Right renal cortex interstitium (tissue), 3 donors: ENCODE measurements around the gene PLCH2. TPM values are rescaled to one million over a fixed set of nuclear protein-coding genes. Genes with fewer than 3 reads are reported as not detected.

Source experiments
- DNase-seq, 3 donors: peaks; one replicate each; pipeline ENCODE4 v3.0.0-alpha.2; 2013; ENCODE audit warnings: low read depth in 3 of 3, low spot score in 2 of 3
- polyA plus RNA-seq, 3 donors: library from polyadenylated mRNA; unstranded; fragments of 120-200 nt; gene quantifications; one replicate each; pipeline ENCODE4 v1.2.1, GENCODE V29; 2013; ENCODE audit not compliant: insufficient read length in 3 of 3

Gene PLCH2, protein sequence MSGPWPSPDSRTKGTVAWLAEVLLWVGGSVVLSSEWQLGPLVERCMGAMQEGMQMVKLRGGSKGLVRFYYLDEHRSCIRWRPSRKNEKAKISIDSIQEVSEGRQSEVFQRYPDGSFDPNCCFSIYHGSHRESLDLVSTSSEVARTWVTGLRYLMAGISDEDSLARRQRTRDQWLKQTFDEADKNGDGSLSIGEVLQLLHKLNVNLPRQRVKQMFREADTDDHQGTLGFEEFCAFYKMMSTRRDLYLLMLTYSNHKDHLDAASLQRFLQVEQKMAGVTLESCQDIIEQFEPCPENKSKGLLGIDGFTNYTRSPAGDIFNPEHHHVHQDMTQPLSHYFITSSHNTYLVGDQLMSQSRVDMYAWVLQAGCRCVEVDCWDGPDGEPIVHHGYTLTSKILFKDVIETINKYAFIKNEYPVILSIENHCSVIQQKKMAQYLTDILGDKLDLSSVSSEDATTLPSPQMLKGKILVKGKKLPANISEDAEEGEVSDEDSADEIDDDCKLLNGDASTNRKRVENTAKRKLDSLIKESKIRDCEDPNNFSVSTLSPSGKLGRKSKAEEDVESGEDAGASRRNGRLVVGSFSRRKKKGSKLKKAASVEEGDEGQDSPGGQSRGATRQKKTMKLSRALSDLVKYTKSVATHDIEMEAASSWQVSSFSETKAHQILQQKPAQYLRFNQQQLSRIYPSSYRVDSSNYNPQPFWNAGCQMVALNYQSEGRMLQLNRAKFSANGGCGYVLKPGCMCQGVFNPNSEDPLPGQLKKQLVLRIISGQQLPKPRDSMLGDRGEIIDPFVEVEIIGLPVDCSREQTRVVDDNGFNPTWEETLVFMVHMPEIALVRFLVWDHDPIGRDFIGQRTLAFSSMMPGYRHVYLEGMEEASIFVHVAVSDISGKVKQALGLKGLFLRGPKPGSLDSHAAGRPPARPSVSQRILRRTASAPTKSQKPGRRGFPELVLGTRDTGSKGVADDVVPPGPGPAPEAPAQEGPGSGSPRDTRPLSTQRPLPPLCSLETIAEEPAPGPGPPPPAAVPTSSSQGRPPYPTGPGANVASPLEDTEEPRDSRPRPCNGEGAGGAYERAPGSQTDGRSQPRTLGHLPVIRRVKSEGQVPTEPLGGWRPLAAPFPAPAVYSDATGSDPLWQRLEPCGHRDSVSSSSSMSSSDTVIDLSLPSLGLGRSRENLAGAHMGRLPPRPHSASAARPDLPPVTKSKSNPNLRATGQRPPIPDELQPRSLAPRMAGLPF (N-terminal part only)
- 1 to 10 TPM in 1 of 3 donors, under 1 TPM in 2; 0.47 to 1.9 (median 0.74) TPM for polyA plus RNA-seq

DNA sequence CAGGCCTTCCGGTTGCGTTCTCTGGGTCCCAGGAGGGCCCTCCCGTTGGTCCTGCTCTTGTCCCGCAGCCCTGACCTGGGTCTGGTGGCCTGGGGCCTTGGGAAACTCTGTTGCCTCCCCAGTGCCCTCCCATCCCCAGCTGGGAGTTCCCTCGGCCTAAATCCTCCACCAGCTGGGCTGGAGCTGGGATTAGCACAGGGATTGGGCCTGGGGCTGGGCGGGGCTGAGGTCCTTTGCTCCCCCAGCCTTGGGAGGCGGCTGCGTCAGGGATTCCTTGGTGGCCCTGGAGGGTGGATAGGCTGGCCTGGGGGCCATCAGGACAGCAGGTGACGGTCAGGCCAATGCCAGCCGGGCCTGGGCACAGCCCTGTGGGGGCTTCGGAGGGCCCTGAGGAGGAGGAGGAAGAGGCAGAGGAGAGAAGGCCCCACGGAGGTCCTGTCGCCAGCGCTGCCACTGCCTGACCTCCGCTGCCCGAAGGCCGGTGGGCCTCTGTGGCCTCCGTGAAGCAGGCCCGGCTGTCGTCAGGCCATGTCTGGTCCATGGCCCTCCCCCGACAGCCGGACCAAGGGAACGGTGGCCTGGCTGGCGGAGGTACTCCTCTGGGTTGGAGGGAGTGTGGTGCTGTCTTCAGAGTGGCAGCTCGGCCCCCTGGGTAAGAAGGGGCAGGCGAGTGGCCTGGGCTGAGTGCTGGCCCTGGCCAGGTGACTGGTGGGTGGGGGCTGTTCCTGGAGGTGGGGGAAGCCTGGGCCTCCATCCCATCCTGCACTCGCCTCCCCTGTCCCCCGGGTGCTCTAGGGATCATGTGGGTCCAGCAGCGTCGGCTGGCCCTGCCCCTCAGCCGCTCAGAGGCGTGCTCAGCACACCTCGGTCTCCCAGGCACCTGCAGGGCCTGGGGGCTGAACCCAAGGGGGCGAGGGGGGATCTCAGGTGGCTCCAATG lies at the start of gene PLCH2:
TSS of gene PLCH2 (plus strand) at position 229 of the 939 bp plus-strand sequence. CDS start at position 529, 300 bp downstream.
- no peak for DNase-seq

DNA sequence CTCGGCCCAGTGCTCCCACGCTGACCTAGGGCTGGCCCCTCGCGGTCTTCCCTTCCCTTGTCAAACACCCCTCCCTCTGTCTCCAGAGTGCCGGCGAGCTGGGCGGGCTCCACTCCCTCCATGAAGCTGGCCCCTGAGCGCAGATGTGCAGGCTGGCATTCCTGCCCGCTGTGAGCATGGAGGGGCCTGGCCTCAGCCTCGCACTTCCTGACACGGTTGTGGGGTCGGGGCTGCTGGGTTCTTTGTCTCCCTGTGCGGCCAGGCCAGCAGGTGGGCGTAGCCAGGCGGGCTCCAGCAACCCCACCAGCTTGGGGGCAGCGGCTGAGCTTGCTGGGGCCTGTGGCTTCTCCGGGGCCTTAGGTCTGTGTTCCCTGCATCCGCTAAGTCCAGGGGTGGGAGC lies 49.5 kb upstream of the PLCH2 start:
- no peak for DNase-seq

DNA sequence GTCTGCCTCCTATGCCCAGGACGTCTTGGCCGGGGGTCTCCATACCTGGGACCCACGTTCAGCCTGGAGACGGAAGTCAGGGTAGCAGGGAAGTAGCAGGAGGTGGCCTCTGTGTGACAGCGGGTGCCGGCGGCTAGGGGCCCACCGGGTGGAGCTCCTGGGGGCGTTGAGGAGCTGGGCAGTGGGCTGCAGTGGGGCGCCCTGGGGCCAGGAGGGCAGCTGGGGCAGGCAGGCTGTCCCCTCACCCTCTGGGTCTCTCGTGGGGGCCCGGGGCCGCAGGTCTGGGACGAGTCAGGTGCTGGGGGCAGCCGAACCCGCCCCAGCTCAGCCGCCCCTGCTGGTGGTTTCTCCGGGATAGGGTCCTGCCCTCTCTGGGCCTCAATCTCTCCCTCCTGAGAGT lies 49.0 kb upstream of the PLCH2 start:
- DNase-seq: no peak

DNA sequence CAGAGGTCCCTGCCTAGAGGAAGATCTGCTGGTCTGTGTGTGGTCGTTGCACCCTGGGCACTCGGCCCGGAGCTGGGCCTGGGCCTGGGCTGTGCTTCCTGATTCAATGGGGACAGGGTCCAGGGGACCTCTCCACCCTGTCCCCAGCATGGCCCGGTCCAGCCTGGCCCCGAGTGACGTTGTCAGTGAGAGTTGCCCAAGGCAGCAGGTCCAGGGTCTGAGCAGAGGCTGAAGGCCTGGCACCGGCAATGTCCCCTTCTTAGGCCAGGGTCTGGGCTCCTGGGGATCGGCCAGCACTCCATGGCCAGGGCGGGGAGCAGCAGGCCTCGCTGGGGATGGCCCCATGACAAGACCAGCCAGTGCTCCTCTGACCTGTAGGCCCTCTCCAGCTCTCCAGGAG lies 48.1 kb upstream of the PLCH2 start:
- no peak for DNase-seq

DNA sequence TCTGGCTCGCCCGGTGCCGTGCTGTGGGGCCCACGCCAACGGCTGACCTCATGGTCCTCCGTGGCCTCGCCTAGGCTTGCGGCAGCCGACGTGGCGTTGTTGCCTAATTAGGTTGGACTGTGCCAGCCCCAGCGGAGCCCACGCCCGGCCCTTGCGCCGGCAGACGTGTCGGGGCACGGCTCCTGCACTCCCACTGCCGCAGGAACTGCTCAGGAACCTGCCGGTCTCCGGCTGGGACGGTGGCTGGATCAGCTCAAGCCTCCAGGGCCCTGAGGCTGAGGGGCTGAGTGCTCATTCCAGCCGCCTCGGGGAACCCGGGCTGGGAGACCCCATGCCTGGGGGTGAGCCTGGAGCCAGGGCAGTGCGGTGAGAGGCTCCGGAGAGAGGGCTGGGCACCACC lies 47.6 kb upstream of the PLCH2 start:
- DNase-seq: no peak

DNA sequence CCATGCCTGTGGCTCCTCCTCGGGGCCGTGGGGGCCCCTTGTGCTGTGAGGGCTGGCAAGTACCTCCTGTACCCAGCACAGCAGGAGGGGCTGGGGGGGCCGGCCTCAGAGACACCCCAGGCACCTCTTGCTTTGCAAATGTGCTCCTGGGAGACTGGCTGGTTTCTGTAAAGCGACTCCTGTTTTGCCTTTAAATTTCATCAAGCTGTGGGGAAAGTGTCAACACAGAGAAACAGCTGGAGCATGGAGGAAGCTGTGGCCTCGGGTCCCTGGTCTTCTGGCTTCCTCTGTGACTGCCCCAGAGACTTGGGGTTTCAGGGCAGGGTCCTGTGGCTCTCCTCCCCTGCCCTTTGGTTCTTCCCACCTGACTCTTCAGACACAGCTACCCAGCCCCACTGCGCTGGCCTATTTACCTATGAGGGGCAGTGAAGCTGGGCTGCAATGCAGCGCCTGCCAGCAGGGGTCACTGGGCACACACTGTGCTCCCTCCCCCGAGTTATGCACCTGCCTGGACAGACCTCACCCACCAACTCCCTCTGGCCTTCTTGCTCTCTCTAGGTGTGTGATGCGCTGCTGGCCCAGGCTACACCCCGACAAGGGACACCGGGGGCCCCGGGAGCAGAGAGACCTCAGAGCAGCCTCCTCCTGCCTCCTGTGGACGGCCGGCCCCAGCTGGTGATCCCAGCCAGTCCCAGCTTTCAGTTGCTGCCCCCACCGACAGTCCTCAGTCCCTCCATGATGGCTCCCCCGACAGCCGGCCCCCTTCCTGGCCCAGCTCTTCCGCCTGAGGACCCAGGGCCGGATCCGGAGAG lies 46.1 kb upstream of the PLCH2 start:
- no peak for DNase-seq

DNA sequence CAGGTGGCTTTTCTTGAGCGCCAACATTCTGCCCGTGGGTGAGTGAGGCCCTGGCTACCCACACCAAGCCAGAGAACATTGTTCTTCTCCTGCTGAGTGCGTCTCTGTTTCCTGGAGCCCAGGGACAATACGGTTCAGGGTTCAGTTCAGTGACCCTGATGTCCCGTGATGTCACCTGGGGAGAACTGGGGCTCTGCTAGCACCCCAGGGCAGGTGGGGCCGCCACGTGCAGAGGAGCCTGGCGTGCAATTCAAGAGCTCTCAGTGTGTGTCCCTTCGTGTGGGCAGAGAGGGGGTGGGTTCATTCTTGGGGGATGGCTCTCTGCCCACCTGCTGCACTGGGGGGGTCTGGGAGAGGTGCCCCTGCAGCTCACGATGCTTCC lies 45.5 kb upstream of the PLCH2 start:
- DNase-seq: no peak

DNA sequence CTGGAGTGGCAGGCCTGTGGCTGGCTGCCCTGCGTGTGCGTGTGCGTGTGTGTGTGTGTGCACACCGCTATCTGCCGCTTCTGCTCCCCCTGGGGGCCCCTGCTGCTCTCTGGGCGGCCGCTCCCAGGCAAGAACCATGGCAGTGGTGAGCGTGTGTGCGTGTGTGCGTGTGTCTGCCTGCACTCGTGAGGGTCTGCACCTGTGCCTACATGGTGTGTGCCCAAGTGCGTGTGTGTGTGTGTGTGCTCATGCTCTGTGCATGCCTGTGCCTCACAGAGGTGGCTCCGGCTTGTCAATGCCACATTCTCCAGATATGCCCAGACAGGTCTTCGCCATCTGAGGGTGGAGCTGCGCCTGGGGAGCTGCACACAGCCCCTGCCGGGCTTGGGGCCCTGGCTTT lies 45.0 kb upstream of the PLCH2 start:
- DNase-seq: no peak

DNA sequence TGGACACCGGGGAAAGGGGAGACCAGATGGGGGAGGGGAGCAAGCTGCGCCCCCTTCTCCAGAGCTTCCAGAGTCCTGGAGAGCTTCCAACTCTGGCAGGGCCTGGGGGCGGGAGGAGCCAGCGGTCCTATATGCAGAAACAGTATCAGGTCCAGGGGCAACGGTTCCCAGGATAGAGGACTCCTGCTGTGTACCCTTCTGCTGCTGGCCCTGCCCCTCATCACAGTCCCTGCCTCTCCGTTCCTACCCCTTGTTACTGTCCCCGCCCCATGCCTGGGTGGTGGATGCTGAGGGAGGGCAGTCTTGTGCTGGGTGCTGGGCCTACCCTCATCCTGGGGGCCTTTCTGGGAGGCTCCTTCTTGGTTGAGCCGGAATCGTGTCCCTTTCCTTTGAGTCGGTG lies 44.6 kb upstream of the PLCH2 start:
- no peak for DNase-seq

DNA sequence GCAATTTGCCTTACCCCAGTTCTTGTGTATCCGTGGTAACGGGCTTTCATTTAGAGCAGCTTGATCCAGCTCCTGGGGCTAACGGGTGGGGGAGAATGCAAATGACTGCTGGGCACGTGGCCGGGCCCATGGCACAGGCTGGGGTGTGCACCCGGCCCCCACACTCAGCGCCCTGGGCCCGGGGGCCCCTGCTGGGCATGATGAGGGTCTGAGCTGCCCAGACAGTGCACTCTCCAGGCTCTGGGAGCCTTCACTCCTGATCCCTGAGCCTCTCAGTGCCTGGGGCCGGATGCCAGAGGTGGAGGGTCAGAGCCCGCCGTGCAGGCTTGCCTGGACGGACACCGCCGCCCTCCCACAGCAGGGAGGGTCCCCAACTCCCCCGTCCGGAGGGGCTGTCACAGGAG lies 43.6 kb upstream of the PLCH2 start:
- DNase-seq: no peak

DNA sequence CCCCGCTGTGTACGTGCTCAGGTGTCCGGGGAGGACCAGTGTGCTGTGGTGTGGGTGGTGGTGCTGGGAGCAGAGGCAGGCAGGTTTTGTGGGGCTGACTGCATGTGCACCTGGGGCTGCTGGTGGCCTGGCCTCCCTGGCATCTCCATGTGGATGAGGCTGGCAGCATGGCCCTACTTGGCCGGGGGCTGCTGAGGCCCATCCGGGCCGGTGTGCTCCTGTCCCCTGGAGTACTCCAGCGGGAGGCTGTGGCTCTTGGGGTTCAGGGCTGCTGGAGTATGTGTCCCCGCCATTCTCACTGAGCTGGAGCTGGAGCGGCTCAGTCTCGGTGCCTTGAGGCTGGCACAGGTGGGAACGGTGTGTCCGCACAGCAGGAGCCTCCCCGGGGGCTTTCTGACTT lies 42.9 kb upstream of the PLCH2 start:
- no peak for DNase-seq

DNA sequence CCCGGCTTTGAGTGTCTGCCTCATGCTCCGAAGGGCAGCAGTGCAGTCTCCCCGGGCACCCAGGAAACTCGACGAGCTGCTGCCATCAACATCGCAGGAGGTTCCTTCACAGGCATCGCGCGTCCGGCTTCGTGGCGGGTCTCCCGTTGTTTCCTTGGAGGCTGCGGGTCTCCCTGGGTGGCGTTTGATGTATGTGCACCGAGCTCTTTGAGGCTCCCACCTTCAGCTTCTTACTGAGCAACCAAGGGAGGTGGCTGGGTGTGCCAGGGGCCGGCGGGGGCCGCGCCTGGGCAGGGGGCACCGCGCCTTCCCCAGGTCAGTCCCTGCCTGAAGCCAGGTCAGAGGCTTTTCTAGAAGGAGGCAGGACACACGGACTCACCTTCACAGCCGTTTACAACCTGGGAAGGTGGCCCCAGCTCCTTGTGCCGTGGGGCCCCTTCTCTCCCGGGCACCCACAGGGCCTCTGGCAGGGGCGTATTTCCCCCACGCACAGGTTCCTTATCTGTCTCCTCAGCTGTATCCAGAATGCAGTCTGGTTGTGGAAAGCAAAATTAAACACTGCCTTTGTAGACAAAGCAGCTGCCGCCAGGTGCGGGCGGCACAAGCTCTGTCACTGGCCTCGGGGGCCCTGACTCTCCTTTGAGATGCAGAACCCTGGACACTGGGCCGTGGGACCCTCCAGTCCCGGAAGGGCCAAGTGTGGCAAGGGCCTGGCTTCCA lies 42.0 kb upstream of the PLCH2 start:
- no peak for DNase-seq

DNA sequence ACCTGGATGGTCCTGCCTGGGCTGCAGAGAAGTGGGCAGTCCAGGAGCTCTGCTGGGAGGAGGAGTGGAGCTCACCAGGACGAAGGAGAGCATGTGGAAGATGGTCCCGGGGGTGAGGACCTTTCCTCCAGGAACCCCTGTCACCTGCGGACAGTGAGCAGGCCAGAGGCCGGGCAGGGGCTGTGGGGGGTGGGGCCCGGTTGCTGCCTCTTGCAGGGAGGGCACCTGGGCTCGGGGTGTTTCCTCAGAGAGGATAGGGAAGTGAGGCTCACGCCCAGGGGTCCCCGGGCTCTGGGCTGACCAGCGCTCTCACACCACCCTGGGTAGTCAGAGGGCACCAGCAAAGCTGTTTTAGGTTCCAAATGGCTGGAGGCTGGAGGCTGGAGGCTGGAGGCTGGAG lies 41.0 kb upstream of the PLCH2 start:
- no peak for DNase-seq

DNA sequence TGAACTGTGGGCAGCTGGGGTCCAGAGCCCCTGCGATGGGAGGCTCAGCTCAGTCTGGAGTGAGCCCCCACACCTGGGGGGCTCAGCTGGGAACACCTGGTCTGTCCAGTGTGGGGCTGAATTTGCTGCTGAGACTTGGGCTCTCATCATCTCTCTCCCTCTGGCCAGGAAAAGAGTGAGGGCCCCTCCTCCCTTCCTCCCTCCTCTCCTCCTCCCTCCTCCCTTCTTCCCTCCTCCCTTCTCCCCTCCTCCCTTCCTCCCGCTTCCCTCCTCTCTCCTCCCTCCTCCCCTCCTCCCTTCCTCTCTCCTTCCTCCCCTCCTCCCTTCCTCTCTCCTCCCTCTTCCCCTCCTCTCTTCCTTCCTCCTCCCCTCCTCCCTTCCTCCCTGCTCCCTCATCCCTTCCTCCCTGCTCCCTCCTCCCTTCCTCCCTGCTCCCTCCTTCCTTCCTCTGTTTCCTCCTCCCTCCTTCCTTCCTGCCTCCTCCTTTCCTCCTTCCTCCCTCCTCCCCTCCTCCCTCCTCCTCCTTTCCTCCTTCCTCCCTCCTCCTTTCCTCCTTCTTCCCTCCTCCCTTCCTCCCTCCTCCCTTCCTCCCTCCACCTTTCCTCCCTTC lies 40.2 kb upstream of the PLCH2 start:
- DNase-seq: no peak

DNA sequence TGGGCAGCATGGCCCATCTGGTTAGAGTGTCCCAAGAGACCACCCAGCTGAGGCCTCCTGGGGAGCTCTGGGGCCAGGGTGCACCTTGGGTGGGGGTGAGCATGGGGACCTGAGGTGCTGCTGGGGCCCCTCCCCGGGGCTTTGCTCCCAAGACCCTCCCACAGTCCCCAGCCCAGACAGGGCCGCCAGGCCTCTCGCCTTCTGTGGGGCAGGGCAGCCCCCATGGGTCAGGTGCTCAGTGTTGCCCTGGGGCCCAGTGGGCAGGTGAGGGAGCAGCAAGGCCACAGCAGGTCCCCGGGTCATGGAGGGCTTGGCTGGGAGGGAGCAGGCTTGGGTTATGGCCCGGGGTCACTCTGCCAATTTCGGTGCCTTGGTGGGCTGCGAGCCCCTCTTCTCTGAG lies 39.2 kb upstream of the PLCH2 start:
- no peak for DNase-seq

DNA sequence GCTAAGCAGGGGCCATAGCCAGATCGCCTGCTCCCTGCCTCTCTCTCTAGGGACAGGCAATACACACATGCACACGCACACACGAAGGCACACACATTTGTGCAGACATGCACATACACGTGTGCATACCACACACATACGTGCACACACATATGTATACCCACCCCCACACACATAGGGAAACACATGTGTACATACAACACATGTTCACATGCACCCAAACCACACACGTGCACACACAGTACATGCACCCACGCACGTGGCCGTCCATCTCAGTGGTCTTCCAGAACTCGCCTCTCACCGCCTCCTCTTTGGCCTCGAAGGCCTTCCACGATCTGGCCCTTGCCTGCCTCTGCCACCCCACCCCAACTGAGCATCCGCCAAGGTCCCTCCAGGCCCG lies 38.5 kb upstream of the PLCH2 start:
- DNase-seq: no peak

DNA sequence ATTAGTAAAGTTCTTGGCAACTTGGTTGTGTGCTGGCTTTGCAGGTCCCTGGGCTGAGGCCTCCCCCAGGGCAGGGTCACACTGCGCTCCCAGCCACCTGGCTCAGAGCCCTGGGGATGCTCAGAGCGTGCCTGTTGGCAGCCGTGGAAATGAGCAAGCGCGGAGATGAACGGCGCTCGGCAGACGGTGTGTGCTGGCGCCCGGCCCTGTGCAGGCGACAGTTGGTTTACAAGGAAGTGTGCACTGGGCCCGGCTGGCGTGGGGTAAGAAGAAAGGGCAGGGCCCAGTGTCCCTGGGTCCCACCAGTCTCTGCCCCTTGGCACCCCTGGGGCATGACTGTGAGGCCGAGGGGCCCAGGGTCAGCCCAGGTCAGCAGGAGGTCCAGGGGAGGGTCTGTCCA lies 38.1 kb upstream of the PLCH2 start:
- no peak for DNase-seq

DNA sequence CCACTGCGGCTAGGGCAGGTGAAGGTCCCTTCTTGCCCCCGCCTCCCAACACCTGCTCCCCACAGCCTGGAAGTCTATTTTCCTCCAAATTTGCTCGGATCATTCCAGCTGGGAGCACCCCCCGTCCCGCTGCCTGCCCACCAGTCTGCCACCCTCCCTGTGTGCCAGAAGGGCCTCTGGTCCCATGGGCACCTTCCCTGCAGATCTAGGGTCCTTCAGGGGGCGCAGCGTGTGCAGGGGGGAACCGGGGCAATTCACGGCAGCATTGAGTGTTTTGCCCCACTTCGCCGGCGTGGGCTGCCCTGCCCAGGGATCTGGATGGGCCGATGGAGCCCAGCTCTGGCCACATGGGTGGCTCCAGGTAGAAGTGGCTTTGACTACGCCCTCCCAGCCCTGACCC lies 37.4 kb upstream of the PLCH2 start:
- DNase-seq: no peak
